Liver (tissue), 3 donors: ENCODE measurements around the gene SCN2A.

Experiments
- CTCF ChIP-seq: fragments of 150-350 bp; IDR thresholded peaks from 2 replicates; pipeline ENCODE4 v1.5.1; 2017; ENCODE audit warnings: improper control_type of control experiment, low read depth, low read length; ENCODE audit not compliant: missing input control
- NR2F2 ChIP-seq: IDR thresholded peaks from 2 replicates; pipeline ENCODE4 v1.6.1; 2016; ENCODE audit warnings: antibody characterized with exemption
- RAD21 ChIP-seq, 2 donors: IDR thresholded peaks; 2 replicates each; pipeline ENCODE4 v1.6.1; 2016; ENCODE audit warnings: antibody characterized with exemption in 2 of 2, mild to moderate bottlenecking in 2 of 2
- RXRA ChIP-seq, 2 donors: IDR thresholded peaks; 2 replicates each; pipeline ENCODE4 v1.6.1; 2017 to 2018; ENCODE audit warnings: antibody characterized with exemption in 2 of 2, mild to moderate bottlenecking in 1 of 2
- SP1 ChIP-seq: IDR thresholded peaks from 2 replicates; pipeline ENCODE4 v1.6.1; 2018; ENCODE audit warnings: antibody characterized with exemption, mild to moderate bottlenecking
- TAF1 ChIP-seq: conservative IDR thresholded peaks from 2 replicates; pipeline ENCODE4 v1.6.1; 2016; ENCODE audit warnings: antibody characterized with exemption, mild to moderate bottlenecking
- TF ChIP-seq, protein P1 (sequence below): IDR thresholded peaks from 2 replicates; pipeline ENCODE4 v1.6.1; 2016; ENCODE audit warnings: antibody characterized with exemption, mild to moderate bottlenecking
- TF ChIP-seq, protein P2 (sequence below): IDR thresholded peaks from 2 replicates; pipeline ENCODE4 v1.6.1; 2016; ENCODE audit warnings: antibody characterized with exemption
- donor health status: healthy.
- donor health status: healthy.

DNA sequence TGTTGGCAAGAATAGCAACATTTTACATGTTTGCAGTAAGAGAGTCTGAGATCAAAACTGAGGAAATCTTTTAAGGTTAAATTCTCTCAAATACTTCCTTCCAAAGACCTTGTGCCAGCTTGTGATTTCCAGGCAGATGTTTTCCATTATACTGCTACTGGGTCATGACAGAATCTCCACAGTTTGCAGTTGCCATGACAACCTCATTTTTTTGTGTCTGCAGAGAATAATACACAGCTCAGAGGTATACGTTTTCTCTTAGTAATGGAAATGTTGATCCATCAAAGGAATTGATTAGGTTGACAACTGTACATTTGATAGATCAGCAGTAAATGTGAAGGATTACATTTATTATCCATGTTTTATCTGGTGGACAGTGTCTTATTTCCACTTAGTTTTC is 201.2 kb downstream of the SCN2A start:
- TF ChIP-seq CTCF (no peak), TAF1 (no peak), RAD21 (IDR thresholded peaks at IDR 0.05) (no peak), NR2F2 (no peak), SP1 (no peak), RXRA (IDR thresholded peaks at IDR 0.05) (no peak)
- TF ChIP-seq, protein P1, sequence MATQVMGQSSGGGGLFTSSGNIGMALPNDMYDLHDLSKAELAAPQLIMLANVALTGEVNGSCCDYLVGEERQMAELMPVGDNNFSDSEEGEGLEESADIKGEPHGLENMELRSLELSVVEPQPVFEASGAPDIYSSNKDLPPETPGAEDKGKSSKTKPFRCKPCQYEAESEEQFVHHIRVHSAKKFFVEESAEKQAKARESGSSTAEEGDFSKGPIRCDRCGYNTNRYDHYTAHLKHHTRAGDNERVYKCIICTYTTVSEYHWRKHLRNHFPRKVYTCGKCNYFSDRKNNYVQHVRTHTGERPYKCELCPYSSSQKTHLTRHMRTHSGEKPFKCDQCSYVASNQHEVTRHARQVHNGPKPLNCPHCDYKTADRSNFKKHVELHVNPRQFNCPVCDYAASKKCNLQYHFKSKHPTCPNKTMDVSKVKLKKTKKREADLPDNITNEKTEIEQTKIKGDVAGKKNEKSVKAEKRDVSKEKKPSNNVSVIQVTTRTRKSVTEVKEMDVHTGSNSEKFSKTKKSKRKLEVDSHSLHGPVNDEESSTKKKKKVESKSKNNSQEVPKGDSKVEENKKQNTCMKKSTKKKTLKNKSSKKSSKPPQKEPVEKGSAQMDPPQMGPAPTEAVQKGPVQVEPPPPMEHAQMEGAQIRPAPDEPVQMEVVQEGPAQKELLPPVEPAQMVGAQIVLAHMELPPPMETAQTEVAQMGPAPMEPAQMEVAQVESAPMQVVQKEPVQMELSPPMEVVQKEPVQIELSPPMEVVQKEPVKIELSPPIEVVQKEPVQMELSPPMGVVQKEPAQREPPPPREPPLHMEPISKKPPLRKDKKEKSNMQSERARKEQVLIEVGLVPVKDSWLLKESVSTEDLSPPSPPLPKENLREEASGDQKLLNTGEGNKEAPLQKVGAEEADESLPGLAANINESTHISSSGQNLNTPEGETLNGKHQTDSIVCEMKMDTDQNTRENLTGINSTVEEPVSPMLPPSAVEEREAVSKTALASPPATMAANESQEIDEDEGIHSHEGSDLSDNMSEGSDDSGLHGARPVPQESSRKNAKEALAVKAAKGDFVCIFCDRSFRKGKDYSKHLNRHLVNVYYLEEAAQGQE, result no peak
- TF ChIP-seq, protein P2, sequence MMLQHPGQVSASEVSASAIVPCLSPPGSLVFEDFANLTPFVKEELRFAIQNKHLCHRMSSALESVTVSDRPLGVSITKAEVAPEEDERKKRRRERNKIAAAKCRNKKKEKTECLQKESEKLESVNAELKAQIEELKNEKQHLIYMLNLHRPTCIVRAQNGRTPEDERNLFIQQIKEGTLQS, result no peak
